ENCODE results near the gene VAMP2. TPM values are rescaled to one million over a fixed set of nuclear protein-coding genes. Genes with fewer than 3 reads are reported as not detected.

VAMP2 gene
- total RNA-seq, 1 experiment from 2014 or later = 47.7 TPM

- Histone ChIP-seq H3K36me3 (ENCODE audit: insufficient read depth, low read length) (0 out of 2 replicates have a peak, but pooled peaks cover 3% of the 10 kb centered on the region), H2AFZ (ENCODE audit: low read length) (no peak overlapping the region), H3K4me1 (ENCODE audit: low read length) (peaks cover under 1% of the 10 kb centered on the region), H4K20me1 (ENCODE audit: insufficient read depth, low read depth, low read length) (no peaks in the 10 kb centered on the region), H3K4me2 (ENCODE audit: low read depth, low read length, poor library complexity, severe bottlenecking) (no peak overlapping the region), H3K79me2 (ENCODE audit: low read length) (no peaks in the 10 kb centered on the region), H3K4me3 (ENCODE audit: low read length) (no peak overlapping the region), H3K9me2 (replicated peaks; ENCODE audit: insufficient read depth, low read length) (no peaks in the 10 kb centered on the region), H3K9me3 (ENCODE audit: low read length) (no peaks in the 10 kb centered on the region), H3K9ac (ENCODE audit: low read length) (no peak overlapping the region), H3K27ac (ENCODE audit: low read length) (no peak overlapping the region), H3K27me3 (ENCODE audit: low read length) (no peaks in the 10 kb centered on the region)
- no peak for DNase-seq
Observed at GRCh38 chr17:8144401-8145231, 18.1 kb downstream of the VAMP2 start.

DNA sequence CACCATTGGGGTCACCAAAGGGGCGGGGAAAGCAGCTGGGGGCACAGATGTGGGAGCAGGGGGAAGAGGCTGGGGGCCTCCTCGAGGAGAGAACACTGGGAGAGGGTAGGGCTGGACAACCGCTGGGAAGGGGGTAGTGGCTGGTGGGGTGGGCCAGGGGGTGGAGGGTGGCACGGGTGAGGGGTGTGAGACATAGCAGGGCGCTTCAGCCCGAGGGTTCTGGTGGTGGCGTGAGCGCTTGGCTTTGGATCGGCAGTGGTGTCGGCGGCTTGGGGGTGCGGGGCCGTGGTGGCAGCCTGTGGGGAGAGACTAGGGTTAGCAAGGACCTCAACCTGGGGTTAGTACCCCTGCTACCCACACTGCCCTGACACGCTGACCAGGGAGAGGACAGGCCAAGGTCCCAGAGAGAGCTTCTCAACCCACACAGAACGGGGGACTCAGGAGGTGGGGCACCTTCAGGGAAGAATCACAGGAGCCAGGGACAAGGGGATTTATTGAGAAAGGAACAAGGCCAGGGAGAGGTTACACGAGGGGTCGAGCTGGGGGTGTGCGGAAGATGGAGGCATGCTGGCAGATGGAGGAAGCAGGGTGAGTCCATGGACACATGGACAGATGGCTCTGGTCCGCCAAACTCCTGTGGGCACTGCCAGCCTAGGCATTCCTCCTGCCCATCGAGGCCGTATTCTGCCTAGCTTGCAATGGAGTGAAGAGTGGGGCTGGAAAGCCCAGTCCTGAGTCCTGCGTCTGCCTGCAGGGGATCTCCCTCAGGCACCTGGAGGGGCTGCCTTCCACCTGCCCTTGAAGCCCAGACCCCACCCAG is 19.0 kb downstream of the VAMP2 start:
- Histone ChIP-seq H3K9me3 (ENCODE audit: low read length) (no peaks in the 10 kb centered on the region), H3K9me2 (replicated peaks; ENCODE audit: insufficient read depth, low read length) (no peaks in the 10 kb centered on the region), H2AFZ (ENCODE audit: low read length) (no peak overlapping the region), H3K4me2 (ENCODE audit: low read depth, low read length, poor library complexity, severe bottlenecking) (no peak overlapping the region), H3K4me3 (ENCODE audit: low read length) (no peak overlapping the region), H3K27ac (ENCODE audit: low read length) (no peak overlapping the region), H4K20me1 (ENCODE audit: insufficient read depth, low read depth, low read length) (no peaks in the 10 kb centered on the region), H3K27me3 (ENCODE audit: low read length) (no peaks in the 10 kb centered on the region), H3K4me1 (ENCODE audit: low read length) (peaks cover 7% of the 10 kb centered on the region), H3K79me2 (ENCODE audit: low read length) (no peaks in the 10 kb centered on the region), H3K36me3 (ENCODE audit: insufficient read depth, low read length) (0 out of 2 replicates have a peak, but pooled peaks cover 3% of the 10 kb centered on the region), H3K9ac (ENCODE audit: low read length) (no peak overlapping the region)
- DNase-seq = no peak

GRCh38 chr17:8142887-8143580 is 19.7 kb downstream of the VAMP2 start:
- DNase-seq = no peak
- no peak overlapping the region for H3K9ac ChIP-seq (ENCODE audit: low read length)
- H3K27me3 ChIP-seq (ENCODE audit: low read length) = no peaks in the 10 kb centered on the region
- no peak overlapping the region for H2AFZ ChIP-seq (ENCODE audit: low read length)
- H3K4me1 ChIP-seq (ENCODE audit: low read length) = peaks cover 12% of the 10 kb centered on the region
- H4K20me1 ChIP-seq (ENCODE audit: insufficient read depth, low read depth, low read length) = no peaks in the 10 kb centered on the region
- H3K9me3 ChIP-seq (ENCODE audit: low read length) = no peaks in the 10 kb centered on the region
- no peaks in the 10 kb centered on the region for H3K79me2 ChIP-seq (ENCODE audit: low read length)
- no peak overlapping the region for H3K4me3 ChIP-seq (ENCODE audit: low read length)
- H3K4me2 ChIP-seq (ENCODE audit: low read depth, low read length, poor library complexity, severe bottlenecking) = no peak overlapping the region
- H3K9me2 ChIP-seq (replicated peaks; ENCODE audit: insufficient read depth, low read length) = no peaks in the 10 kb centered on the region
- H3K36me3 ChIP-seq (ENCODE audit: insufficient read depth, low read length) = no peaks in the 10 kb centered on the region
- H3K27ac ChIP-seq (ENCODE audit: low read length) = no peak overlapping the region

GRCh38 chr17:8142158-8142886 is 20.4 kb downstream of the VAMP2 start:
- Histone ChIP-seq H3K27ac (ENCODE audit: low read length) (no peak overlapping the region), H4K20me1 (ENCODE audit: insufficient read depth, low read depth, low read length) (no peaks in the 10 kb centered on the region), H3K36me3 (ENCODE audit: insufficient read depth, low read length) (no peaks in the 10 kb centered on the region), H3K4me3 (ENCODE audit: low read length) (no peak overlapping the region), H3K4me1 (ENCODE audit: low read length) (peaks cover 18% of the 10 kb centered on the region), H3K9me2 (replicated peaks; ENCODE audit: insufficient read depth, low read length) (no peaks in the 10 kb centered on the region), H3K79me2 (ENCODE audit: low read length) (no peaks in the 10 kb centered on the region), H3K4me2 (ENCODE audit: low read depth, low read length, poor library complexity, severe bottlenecking) (no peak overlapping the region), H3K9me3 (ENCODE audit: low read length) (no peaks in the 10 kb centered on the region), H3K27me3 (ENCODE audit: low read length) (no peaks in the 10 kb centered on the region), H2AFZ (ENCODE audit: low read length) (no peak overlapping the region), H3K9ac (ENCODE audit: low read length) (no peak overlapping the region)
- no peak for DNase-seq

DNA sequence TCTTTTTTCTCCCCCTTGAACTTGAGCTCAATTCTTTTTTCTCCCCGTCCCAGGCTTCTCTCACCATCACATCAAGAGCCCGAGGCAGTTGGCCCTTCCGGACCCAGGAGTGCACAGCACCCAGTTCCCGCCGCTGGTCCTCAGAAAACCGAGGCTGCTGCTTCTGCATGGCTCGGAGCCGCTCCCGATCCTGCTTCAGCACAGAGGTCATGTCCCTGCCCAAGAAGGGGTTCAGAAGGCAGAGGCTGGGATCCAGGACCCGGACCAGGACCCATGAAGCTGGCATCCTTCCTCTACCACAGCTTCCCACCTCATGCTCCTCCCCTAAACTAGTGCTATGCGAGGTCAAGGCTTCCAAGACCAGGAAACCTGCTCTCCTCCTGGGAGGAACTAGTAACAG is 21.0 kb downstream of the VAMP2 start:
- H3K36me3 ChIP-seq (ENCODE audit: insufficient read depth, low read length) = no peaks in the 10 kb centered on the region

GRCh38 chr17:8141045-8141444 is 21.7 kb downstream of the VAMP2 start:
- H3K9ac ChIP-seq (ENCODE audit: low read length) = no peak overlapping the region

More for the DNA sequence above, 21.0 kb downstream of the VAMP2 start:
- no peaks in the 10 kb centered on the region for H3K27me3 ChIP-seq (ENCODE audit: low read length)
- H2AFZ ChIP-seq (ENCODE audit: low read length) = no peak overlapping the region
- DNase-seq = no peak
- peaks cover 18% of the 10 kb centered on the region for H3K4me1 ChIP-seq (ENCODE audit: low read length)
- H3K4me2 ChIP-seq (ENCODE audit: low read depth, low read length, poor library complexity, severe bottlenecking) = no peak overlapping the region
- H3K79me2 ChIP-seq (ENCODE audit: low read length) = no peaks in the 10 kb centered on the region
- H3K9me2 ChIP-seq (replicated peaks; ENCODE audit: insufficient read depth, low read length) = no peaks in the 10 kb centered on the region
- no peaks in the 10 kb centered on the region for H4K20me1 ChIP-seq (ENCODE audit: insufficient read depth, low read depth, low read length)
- H3K27ac ChIP-seq (ENCODE audit: low read length) = no peak overlapping the region
- no peak overlapping the region for H3K9ac ChIP-seq (ENCODE audit: low read length)
- H3K9me3 ChIP-seq (ENCODE audit: low read length) = no peaks in the 10 kb centered on the region
- no peak overlapping the region for H3K4me3 ChIP-seq (ENCODE audit: low read length)

GRCh38 chr17:8140065-8141029 is 22.4 kb downstream of the VAMP2 start:
- Histone ChIP-seq H3K36me3 (ENCODE audit: insufficient read depth, low read length) (no peaks in the 10 kb centered on the region), H3K9me3 (ENCODE audit: low read length) (no peaks in the 10 kb centered on the region), H3K9me2 (replicated peaks; ENCODE audit: insufficient read depth, low read length) (no peaks in the 10 kb centered on the region), H3K4me3 (ENCODE audit: low read length) (no peak overlapping the region), H3K4me2 (ENCODE audit: low read depth, low read length, poor library complexity, severe bottlenecking) (no peak overlapping the region), H2AFZ (ENCODE audit: low read length) (no peak overlapping the region), H3K27me3 (ENCODE audit: low read length) (no peaks in the 10 kb centered on the region), H3K4me1 (ENCODE audit: low read length) (peaks cover 18% of the 10 kb centered on the region), H3K27ac (ENCODE audit: low read length) (no peak overlapping the region), H3K9ac (ENCODE audit: low read length) (no peak overlapping the region), H3K79me2 (ENCODE audit: low read length) (no peaks in the 10 kb centered on the region), H4K20me1 (ENCODE audit: insufficient read depth, low read depth, low read length) (no peaks in the 10 kb centered on the region)
- DNase-seq = no peak

More at GRCh38 chr17:8141045-8141444, 21.7 kb downstream of the VAMP2 start:
- Histone ChIP-seq H3K27me3 (ENCODE audit: low read length) (no peaks in the 10 kb centered on the region), H3K79me2 (ENCODE audit: low read length) (no peaks in the 10 kb centered on the region), H4K20me1 (ENCODE audit: insufficient read depth, low read depth, low read length) (no peaks in the 10 kb centered on the region), H3K4me2 (ENCODE audit: low read depth, low read length, poor library complexity, severe bottlenecking) (no peak overlapping the region), H3K4me3 (ENCODE audit: low read length) (no peak overlapping the region), H3K27ac (ENCODE audit: low read length) (no peak overlapping the region), H2AFZ (ENCODE audit: low read length) (no peak overlapping the region), H3K36me3 (ENCODE audit: insufficient read depth, low read length) (no peaks in the 10 kb centered on the region), H3K9me3 (ENCODE audit: low read length) (no peaks in the 10 kb centered on the region), H3K9me2 (replicated peaks; ENCODE audit: insufficient read depth, low read length) (no peaks in the 10 kb centered on the region), H3K4me1 (ENCODE audit: low read length) (peaks cover 18% of the 10 kb centered on the region)
- no peak for DNase-seq
